Natural killer cell (primary cell): ENCODE results near the gene MSI2. TPM values are rescaled to one million over a fixed set of nuclear protein-coding genes. Genes with fewer than 3 reads are reported as not detected.

ENCODE experiments used
- ATAC-seq, 3 donors: fragments of 150-1000 bp in 2 of 3; fragments of 200-7000 bp in 1 of 3; cut with Tn5 transposase; 1 replicate in 1 of 3; 2 replicates in 2 of 3; pipeline ENCODE4 v1.10.0; 2021; ENCODE audit warnings: mild to moderate bottlenecking in 2 of 3, moderate library complexity in 2 of 3
- DNase-seq, 2 donors: peaks; one replicate each; pipeline versions ENCODE4 v3.0.0 to v3.0.0-alpha.2; 2013 to 2021; ENCODE audit warnings: mixed read lengths in 1 of 2
- H3K27ac ChIP-seq: one replicate; pipeline ENCODE4 v1.5.1; 2013; ENCODE audit warnings: mild to moderate bottlenecking, low read length
- H3K27me3 ChIP-seq: one replicate; pipeline ENCODE4 v1.6.1; 2013; ENCODE audit warnings: low read length; ENCODE audit not compliant: control insufficient read depth, insufficient read depth
- H3K36me3 ChIP-seq: one replicate; pipeline ENCODE4 v1.6.1; 2013; ENCODE audit warnings: low read length; ENCODE audit not compliant: control insufficient read depth, insufficient read depth
- H3K4me1 ChIP-seq: one replicate; pipeline ENCODE4 v1.6.1; 2013; ENCODE audit warnings: low read length; ENCODE audit not compliant: control insufficient read depth, insufficient read depth
- H3K4me3 ChIP-seq: one replicate; pipeline ENCODE4 v1.5.1; 2013; ENCODE audit warnings: low read length
- H3K9me3 ChIP-seq: one replicate; pipeline ENCODE4 v1.6.1; 2013; ENCODE audit warnings: low read length; ENCODE audit not compliant: control insufficient read depth, insufficient read depth
- H3K27ac Mint-ChIP-seq, 2 donors: one replicate each; pipeline ENCODE4 v1.8.0; 2022; ENCODE audit warnings: mild to moderate bottlenecking in 2 of 2, mixed read lengths in 2 of 2, moderate library complexity in 1 of 2
- H3K27me3 Mint-ChIP-seq, 2 donors: one replicate each; pipeline ENCODE4 v1.8.0; 2022; ENCODE audit warnings: low read depth in 2 of 2, mixed read lengths in 2 of 2
- H3K36me3 Mint-ChIP-seq: one replicate; pipeline ENCODE4 v1.8.0; 2022; ENCODE audit warnings: mixed read lengths
- H3K4me1 Mint-ChIP-seq, 2 donors: one replicate each; pipeline ENCODE4 v1.8.0; 2022; ENCODE audit warnings: mixed read lengths in 2 of 2
- H3K4me3 Mint-ChIP-seq: one replicate; pipeline ENCODE4 v1.8.0; 2022; ENCODE audit warnings: mild to moderate bottlenecking, moderate library complexity, mixed read lengths
- H3K9me3 Mint-ChIP-seq, 2 donors: one replicate each; pipeline ENCODE4 v1.8.0; 2022; ENCODE audit warnings: mixed read lengths in 2 of 2
- WGBS: methylation state at CpG from one replicate; pipeline ENCODE4 v1.1.7; 2013; ENCODE audit warnings: missing lambda C conversion rate; ENCODE audit not compliant: insufficient coverage; 5-methylcytosine and 5-hydroxymethylcytosine counted together
- intact Hi-C: fragments of 100-400 bp; cut with micrococcal nuclease; formaldehyde crosslinking; loops from one replicate; pipeline ENCODE4 v1.14.2; 2022
- total RNA-seq, 4 donors: library from RNA; stranded (reverse); fragments of 120-200 nt in 1 of 4; gene quantifications; one replicate each; pipeline versions ENCODE4 v1.2.3 to v1.2.4, GENCODE V29; 2013 to 2022
- TF ChIP-seq, protein P1 (sequence below): fragments of 200-600 bp; IDR thresholded peaks from one replicate; pipeline ENCODE4 v1.8.0; 2022; ENCODE audit warnings: antibody characterized with exemption

Gene MSI2
- total RNA-seq, 3 donors from 2014 or later (not counting 1 experiment from before 2014, with no cell fraction given), result 95.5 to 145 (median 96.8) TPM

DNA sequence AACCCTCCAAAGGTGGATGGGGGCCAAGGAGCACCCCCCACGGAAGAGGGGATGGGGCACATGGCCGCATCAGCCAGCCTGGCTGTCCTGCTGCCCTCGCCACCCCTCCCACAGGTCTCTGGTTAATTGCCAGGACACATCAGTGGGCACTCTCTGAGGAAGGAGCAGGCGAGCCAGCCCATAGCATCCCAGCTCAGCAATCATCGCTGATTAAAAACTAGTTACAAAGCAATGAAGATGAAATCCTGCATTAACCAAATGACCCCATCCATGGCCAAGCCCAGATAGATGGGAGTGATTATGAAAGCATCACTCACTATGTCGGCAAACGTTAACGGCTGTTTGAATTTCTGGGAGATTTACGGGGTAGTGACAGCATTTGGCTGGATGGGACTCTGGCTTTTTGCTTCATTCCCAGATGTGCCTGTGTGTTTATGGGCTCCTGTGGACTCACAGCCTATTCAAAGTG lies 443.5 kb downstream of the MSI2 start:
- H3K27ac ChIP-seq, result no peak overlapping the region
- no peaks in the 10 kb centered on the region for H3K27me3 ChIP-seq
- H3K36me3 ChIP-seq, result no peaks in the 10 kb centered on the region
- intact Hi-C loops, result no loop called here
- peaks cover 0 to 5% of the 10 kb centered on the region in 2 donors for H3K4me1 Mint-ChIP-seq
- no peaks in the 10 kb centered on the region for H3K36me3 Mint-ChIP-seq
- no peaks in the 10 kb centered on the region for H3K27me3 Mint-ChIP-seq
- H3K4me3 ChIP-seq, result no peak overlapping the region
- no peak overlapping the region for H3K27ac Mint-ChIP-seq
- TF ChIP-seq, protein P1, sequence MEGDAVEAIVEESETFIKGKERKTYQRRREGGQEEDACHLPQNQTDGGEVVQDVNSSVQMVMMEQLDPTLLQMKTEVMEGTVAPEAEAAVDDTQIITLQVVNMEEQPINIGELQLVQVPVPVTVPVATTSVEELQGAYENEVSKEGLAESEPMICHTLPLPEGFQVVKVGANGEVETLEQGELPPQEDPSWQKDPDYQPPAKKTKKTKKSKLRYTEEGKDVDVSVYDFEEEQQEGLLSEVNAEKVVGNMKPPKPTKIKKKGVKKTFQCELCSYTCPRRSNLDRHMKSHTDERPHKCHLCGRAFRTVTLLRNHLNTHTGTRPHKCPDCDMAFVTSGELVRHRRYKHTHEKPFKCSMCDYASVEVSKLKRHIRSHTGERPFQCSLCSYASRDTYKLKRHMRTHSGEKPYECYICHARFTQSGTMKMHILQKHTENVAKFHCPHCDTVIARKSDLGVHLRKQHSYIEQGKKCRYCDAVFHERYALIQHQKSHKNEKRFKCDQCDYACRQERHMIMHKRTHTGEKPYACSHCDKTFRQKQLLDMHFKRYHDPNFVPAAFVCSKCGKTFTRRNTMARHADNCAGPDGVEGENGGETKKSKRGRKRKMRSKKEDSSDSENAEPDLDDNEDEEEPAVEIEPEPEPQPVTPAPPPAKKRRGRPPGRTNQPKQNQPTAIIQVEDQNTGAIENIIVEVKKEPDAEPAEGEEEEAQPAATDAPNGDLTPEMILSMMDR, result no peak
- no peaks in the 10 kb centered on the region for H3K9me3 Mint-ChIP-seq
- no peaks in the 10 kb centered on the region for H3K9me3 ChIP-seq
- 93% methylated on average over 9 of the region's 9 CpGs for WGBS
- peaks cover 18% of the 10 kb centered on the region for H3K4me1 ChIP-seq
- ATAC-seq, result no peak
- H3K4me3 Mint-ChIP-seq, result no peak overlapping the region
- DNase-seq, result no peak

DNA sequence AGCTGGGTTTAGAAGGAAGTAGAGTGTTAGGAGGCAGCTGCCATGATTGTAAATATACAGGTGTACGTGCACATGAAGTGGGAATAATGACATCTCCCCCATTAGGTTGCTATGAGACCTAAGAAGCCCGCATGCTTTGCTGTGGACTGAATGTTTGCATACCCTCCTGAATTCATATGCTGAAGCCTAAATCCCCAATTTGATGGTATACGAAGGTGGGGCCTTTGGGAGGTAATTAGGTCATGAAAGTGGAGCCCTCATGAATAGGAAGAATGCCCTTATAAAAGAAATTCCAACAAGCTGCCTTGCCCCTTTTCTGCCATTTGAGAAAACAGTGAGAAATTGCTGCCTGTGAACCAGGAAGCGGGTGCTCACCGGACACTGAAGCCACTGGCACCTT lies 444.8 kb downstream of the MSI2 start:
- ATAC-seq (no peak), DNase-seq (no peak)
- Histone ChIP-seq H3K27ac (no peak overlapping the region), H3K4me1 (peaks cover 18% of the 10 kb centered on the region), H3K36me3 (no peaks in the 10 kb centered on the region), H3K27me3 (no peaks in the 10 kb centered on the region), H3K9me3 (no peaks in the 10 kb centered on the region), H3K4me3 (no peak overlapping the region)
- no peaks in the 10 kb centered on the region for H3K9me3 Mint-ChIP-seq
- WGBS, result 92% methylated on average over 5 of the region's 5 CpGs
- peaks cover 0 to 5% of the 10 kb centered on the region in 2 donors for H3K4me1 Mint-ChIP-seq
- TF ChIP-seq, protein P1, result no peak
- no peak overlapping the region for H3K4me3 Mint-ChIP-seq
- intact Hi-C loops, result no loop called here
- H3K36me3 Mint-ChIP-seq, result no peaks in the 10 kb centered on the region
- no peak overlapping the region for H3K27ac Mint-ChIP-seq
- H3K27me3 Mint-ChIP-seq, result no peaks in the 10 kb centered on the region

DNA sequence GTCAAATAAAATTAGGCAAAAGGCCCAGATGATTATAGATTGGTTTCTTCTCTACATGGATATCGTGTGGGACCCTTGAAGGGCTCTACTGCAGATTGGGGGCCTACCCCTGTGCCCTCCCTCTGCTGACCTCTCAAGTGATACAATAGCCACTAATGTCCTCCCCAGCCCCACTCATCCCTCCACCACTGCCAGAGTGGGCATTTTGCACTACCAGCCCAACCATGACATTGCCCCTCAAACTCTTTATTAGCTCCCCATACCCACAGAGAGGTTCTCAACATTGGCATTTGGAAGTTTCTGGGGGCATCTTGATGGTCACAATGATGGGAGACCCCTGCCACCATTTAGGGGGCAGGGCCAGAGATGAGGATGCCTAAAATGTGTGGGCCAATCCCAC lies 446.9 kb downstream of the MSI2 start:
- H3K36me3 ChIP-seq, result no peaks in the 10 kb centered on the region
- peaks cover 3% of the 10 kb centered on the region for H3K4me1 ChIP-seq
- Mint-ChIP-seq H3K36me3 (no peaks in the 10 kb centered on the region), H3K9me3 (no peaks in the 10 kb centered on the region), H3K27ac (no peak overlapping the region), H3K4me3 (no peak overlapping the region), H3K27me3 (peaks cover 0 to under 1% of the 10 kb centered on the region in 2 donors), H3K4me1 (peaks cover 0 to 5% of the 10 kb centered on the region in 2 donors)
- H3K4me3 ChIP-seq, result no peak overlapping the region
- TF ChIP-seq, protein P1, result no peak
- ATAC-seq (no peak), DNase-seq (no peak)
- H3K27ac ChIP-seq, result no peak overlapping the region
- WGBS, result 90% methylated on average over 1 of the region's 1 CpG
- no peaks in the 10 kb centered on the region for H3K9me3 ChIP-seq
- no peaks in the 10 kb centered on the region for H3K27me3 ChIP-seq
- intact Hi-C loops, result no loop called here

DNA sequence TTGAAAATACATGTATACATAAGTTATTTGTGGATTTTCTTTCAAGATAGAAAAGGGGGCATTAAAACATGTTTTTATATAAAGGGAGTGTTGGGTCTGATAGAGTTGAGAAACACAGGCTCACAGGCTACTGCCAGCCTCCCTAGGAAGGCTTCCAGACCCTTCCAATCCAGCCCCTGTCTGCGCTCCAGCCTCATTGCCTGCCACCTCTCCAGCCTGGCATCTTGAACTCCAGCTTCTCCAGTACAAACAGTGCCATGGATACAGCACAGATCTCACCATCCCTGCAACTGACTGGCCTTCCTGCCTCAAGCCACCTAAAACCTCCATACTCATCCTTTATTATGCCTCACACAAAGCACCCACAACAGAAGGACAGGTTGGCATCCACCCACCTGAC lies 448.1 kb downstream of the MSI2 start:
- no peaks in the 10 kb centered on the region for H3K27me3 ChIP-seq
- intact Hi-C loops, result no loop called here
- ATAC-seq, result no peak
- no peaks in the 10 kb centered on the region for H3K36me3 ChIP-seq
- no peaks in the 10 kb centered on the region for H3K36me3 Mint-ChIP-seq
- no peak overlapping the region for H3K27ac Mint-ChIP-seq
- no peaks in the 10 kb centered on the region for H3K4me1 ChIP-seq
- no peak overlapping the region for H3K4me3 Mint-ChIP-seq
- H3K9me3 Mint-ChIP-seq, result no peaks in the 10 kb centered on the region
- no peak overlapping the region for H3K27ac ChIP-seq
- peaks cover 1 to 4% of the 10 kb centered on the region in 2 donors for H3K27me3 Mint-ChIP-seq
- H3K4me3 ChIP-seq, result no peak overlapping the region
- H3K9me3 ChIP-seq, result no peaks in the 10 kb centered on the region
- peaks cover 0 to 2% of the 10 kb centered on the region in 2 donors for H3K4me1 Mint-ChIP-seq
- no peak for DNase-seq
- TF ChIP-seq, protein P1, result no peak
- WGBS, result 97% methylated on average over 1 of the region's 1 CpG
